HG03060 (cell line): ENCODE measurements around the gene PALD1.

Source experiments
- ATAC-seq: cut with Tn5 transposase; IDR thresholded peaks from one replicate; pipeline ENCODE4 v1.9.1; 2021; ENCODE audit warnings: low read depth, moderate number of reproducible peaks; ENCODE audit not compliant: unreplicated experiment

PALD1 gene

GRCh38 chr10:70550459-70550858, 71.9 kb downstream of the PALD1 start:
- ATAC-seq: no peak

- ATAC-seq: no peak
Observed at GRCh38 chr10:70551466-70551865, 72.9 kb downstream of the PALD1 start.

DNA sequence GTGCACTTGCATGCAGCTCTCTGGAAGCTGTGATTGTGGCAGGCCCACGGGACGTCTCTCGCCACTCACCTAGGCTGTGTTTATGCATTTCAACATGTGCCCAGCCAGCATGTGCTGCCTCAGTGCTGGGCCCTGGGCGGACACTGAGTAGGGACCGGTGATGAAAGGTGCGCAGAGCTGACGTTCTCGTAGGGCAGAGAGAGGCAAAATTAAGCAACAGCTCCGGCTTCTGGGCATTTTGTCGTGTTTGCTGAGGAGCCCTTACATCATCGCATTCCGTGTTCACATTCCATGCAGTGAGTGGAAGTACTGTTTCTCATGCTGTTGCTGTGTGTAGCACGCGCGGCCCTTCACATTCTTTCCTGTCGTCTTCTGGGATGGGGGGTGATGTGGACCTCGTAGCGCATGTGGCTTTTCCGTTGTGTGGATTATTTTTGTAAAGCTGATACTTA, 73.4 kb downstream of the PALD1 start:
- no peak for ATAC-seq

- ATAC-seq: no peak
Observed at GRCh38 chr10:70552586-70552985, 74.0 kb downstream of the PALD1 start.

- no peak for ATAC-seq
Observed at GRCh38 chr10:70555371-70555770, 76.8 kb downstream of the PALD1 start.

DNA sequence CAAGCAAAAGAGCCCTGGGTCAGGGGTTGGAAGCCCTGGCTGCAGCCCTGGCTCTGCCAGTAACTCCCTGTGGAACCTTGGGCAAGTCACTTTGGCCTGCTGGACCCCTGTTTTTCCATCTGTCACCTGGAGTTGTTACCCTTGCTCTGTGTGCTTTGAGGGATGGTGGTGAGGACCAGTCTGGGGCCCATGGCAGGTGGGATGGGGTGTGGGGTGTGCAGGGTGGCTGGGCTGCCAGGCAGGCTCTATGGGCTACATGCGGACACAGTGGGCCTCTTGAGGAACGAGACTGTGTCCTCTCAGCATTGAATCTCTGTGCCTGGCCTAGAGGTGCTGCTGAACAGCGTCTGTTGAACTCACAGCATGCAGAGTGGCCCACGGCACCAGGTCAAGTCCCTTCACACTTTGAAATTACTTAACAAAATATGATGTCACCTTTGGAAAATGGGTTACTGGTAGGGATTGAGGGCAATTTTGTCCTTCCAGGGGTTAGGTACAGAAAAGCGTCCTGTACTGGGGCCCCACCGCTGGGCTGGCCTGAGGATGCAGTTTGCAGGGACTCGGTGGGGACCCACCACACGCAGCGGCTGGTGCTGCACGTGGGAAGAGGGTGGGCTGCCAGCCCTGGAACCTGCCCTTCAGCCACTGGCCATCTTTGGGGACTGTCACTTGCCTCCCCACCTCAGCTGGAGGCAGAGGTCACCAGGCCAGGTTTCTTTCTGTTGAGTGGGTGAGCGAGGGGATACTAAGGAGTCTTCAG, 78.7 kb downstream of the PALD1 start:
- ATAC-seq: no peak

DNA sequence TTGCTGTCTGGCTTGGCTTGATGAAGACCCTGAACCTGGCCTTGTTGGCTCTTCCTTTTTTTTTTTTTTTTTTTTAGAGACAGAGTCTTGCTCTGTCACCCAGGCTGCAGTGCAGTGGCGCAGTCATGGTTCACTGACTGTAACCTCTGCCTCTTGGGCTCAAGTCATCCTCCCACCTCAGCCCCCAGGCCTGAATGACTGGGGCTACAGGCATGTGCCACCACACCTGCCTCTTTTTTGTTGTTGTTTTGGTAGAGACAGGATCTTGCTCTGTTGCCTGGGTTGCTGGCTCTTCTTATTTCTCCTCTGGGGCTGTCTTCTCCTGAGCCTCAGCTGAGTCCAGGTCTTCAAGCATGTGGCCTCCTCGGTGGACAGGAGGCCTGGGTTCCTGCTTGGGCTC, 79.3 kb downstream of the PALD1 start:
- ATAC-seq: no peak

DNA sequence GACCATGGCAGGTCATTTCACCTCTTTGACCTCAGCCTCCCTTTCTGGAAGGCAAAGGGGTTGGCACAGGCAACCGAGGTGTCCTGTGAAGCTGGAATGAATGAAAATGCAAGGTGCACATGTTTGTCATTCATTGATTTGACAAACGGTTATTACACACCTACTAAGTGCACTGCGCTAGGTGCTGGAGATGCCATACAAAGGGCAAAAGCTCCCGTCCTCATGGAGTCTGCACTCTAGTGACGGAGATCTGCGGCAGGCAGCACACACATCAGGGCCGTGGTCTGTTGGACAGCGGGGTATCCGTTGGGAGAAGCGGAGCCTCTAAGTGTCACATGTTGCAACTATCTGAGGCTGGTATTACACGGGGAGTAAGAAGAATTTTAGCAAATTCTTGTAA, 79.7 kb downstream of the PALD1 start:
- ATAC-seq: no peak

GRCh38 chr10:70558871-70559810, 80.6 kb downstream of the PALD1 start:
- no peak for ATAC-seq

- no peak for ATAC-seq
Observed at GRCh38 chr10:70559861-70560260, 81.3 kb downstream of the PALD1 start.

- no peak for ATAC-seq
Observed at GRCh38 chr10:70560511-70560941, 82.0 kb downstream of the PALD1 start.

DNA sequence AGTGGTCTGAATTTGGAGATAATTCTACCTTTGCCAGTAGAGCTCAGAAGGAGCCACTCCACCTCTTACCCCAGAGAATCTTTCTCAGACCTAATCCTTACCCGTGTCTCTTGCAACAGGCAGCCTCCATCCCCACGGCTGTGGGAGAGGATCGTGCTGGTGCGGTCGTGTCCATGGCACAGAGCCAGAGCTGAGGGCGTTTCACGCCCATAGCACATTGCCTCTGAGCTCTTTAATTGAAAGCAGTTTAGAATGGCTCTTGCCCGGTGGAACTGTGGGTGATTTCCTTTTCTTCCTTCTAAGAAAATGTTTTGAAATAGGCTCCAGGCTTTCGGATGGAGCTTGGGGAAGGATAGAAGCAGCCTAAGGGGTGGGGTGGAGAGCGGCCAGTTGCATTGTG, 82.5 kb downstream of the PALD1 start:
- ATAC-seq: no peak

DNA sequence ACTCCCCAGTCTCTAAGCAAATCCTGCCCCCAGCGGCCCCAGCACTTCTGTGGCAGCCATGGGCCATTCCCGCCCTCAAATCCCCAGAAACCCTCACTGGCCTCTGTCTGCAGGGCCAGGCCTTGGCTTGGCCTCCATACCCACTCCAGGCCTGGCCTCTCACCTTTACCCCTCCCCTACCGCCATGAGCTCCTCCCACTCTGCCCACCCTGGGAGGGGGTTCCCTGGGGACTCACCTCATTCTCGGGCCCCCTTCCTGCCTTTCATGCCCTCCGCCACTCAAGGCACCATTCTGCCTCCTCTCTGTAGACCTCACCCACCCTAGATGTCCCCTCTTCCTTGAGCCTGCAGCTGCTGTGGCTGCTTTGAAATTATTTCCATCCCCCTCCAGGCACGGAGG, 83.0 kb downstream of the PALD1 start:
- no peak for ATAC-seq

- ATAC-seq: no peak
Observed at GRCh38 chr10:70562036-70562755, 83.6 kb downstream of the PALD1 start.

GRCh38 chr10:70563230-70563629, 84.7 kb downstream of the PALD1 start:
- no peak for ATAC-seq

DNA sequence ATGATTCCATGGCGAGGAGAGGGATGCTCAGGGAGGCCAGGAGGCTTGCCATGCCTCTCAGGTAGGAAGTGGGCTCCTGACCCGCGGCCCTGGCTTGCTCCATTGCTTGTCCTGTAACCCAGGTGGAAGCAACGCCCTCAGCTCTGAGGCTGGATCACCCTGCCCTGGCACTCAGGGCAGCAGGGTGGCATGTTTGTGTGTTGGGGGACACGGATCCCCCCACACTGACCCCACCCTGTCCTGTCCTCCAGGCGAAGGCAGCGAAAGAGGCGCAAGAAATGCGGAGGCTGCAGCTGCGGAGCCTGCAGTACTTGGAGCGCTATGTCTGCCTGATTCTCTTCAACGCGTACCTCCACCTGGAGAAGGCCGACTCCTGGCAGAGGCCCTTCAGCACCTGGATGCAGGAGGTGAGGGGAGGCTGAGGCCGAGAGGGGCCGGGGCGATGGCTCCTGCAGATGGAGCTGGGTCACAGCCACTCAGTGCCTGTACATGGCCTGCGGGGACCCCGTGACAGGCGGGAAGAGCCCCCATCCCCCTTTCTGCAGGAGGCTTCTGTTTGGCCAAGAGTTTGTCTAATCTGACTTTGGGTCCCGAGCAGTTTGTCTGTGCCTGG, 85.7 kb downstream of the PALD1 start:
- ATAC-seq: no peak

DNA sequence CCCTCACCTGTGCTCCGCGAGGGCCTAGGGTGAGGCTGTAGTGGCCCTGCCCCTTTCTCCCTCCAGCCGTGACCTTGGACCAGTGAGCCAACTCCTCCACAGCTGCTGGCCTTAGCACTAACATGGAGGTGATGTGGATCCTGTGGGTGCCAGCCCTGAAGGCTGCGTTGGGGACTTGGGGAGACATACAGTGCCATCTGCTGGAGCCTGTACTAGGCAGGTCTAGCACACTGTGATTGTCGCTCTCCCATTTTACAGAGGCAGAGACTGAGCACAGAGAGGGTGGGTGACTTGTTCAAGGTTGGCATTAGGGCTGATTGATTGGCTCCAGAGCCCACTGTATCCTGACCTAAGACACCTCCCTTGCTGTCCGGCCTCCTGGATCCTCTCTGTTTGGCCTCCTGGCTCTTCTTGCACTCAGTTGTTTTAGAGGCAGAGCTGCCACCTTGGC, 86.4 kb downstream of the PALD1 start:
- no peak for ATAC-seq

GRCh38 chr10:70565556-70566514, 87.3 kb downstream of the PALD1 start:
- no peak for ATAC-seq
